ENCODE data around the gene PPFIBP1. TPM values are rescaled to one million over a fixed set of nuclear protein-coding genes. Genes with fewer than 3 reads are reported as not detected.

Gene PPFIBP1
- total and polyA plus RNA-seq, 2 of the 4 experiments (the other 2 are of a cell fraction): 30.4 to 72.2 TPM

- H2BK15ac ChIP-seq (ENCODE audit: low read depth, low read length): 0 out of 3 replicates have a peak overlapping the region, but pooled peaks have one; percentile 29
- H3K4me1 ChIP-seq (ENCODE audit: control insufficient read depth, insufficient read depth, low read length): peaks cover 15% of the 10 kb centered on the region
- no peak for DNase-seq
- no peak overlapping the region for H3K9ac ChIP-seq (ENCODE audit: low read depth, low read length)
- peaks cover 12% of the 10 kb centered on the region for H3K36me3 ChIP-seq (ENCODE audit: control insufficient read depth, insufficient read depth, low read length)
- CTCF ChIA-PET: no interaction called here
- H4K20me1 ChIP-seq (ENCODE audit: insufficient read depth, low read length): 0 out of 2 replicates have a peak, but pooled peaks cover 4% of the 10 kb centered on the region
- dilution Hi-C loops (cut with HindIII; ENCODE audit: low sequenced_read_pairs, unreplicated experiment) (no loop called here), in situ Hi-C loops (cut with MboI; ENCODE audit: low sequenced_read_pairs) (no loop called here), intact Hi-C loops (cut with micrococcal nuclease) (no loop called here)
- no peak overlapping the region for H4K91ac ChIP-seq (ENCODE audit: insufficient read depth, low read depth, low read length)
- no peaks in the 10 kb centered on the region for H3K27me3 ChIP-seq (ENCODE audit: control insufficient read depth, insufficient read depth, low read length)
- H2AFZ ChIP-seq (replicated peaks; ENCODE audit: low read length, poor library complexity): no peak overlapping the region
- peaks cover 44 to 84% of the 10 kb centered on the region in 2 experiments for H3K79me1 ChIP-seq (ENCODE audit: low read depth in 1 of 2, low read length in 2 of 2)
- peak overlapping the region; percentile 33; the same call in 1 of the 2 replicates for H2AK5ac ChIP-seq (ENCODE audit: low read depth, low read length)
- no peak overlapping the region for H3K18ac ChIP-seq (ENCODE audit: low read depth, low read length)
- H3K27ac ChIP-seq (ENCODE audit: insufficient read depth, low read length): no peak overlapping the region
- no peak for TF ChIP-seq RCOR1 (IDR thresholded peaks at IDR 0.05; ENCODE audit: insufficient replicate concordance, low read length)
- TF ChIP-seq CHD1 (IDR thresholded peaks at IDR 0.05; ENCODE audit: low read depth, low read length): no peak
- no peak for TF ChIP-seq BHLHE40 (IDR thresholded peaks at IDR 0.05; ENCODE audit: low read depth, low read length)
- no peak for TF ChIP-seq MAZ (IDR thresholded peaks at IDR 0.05; ENCODE audit: borderline replicate concordance, low read depth, low read length)
- TF ChIP-seq FOS (IDR thresholded peaks at IDR 0.05; ENCODE audit: low read depth, low read length): no peak
- no peak for TF ChIP-seq MAFK (IDR thresholded peaks at IDR 0.05; ENCODE audit: low read depth, low read length)
- TF ChIP-seq CEBPB (IDR thresholded peaks at IDR 0.05; ENCODE audit: low read depth, low read length): no peak
- TF ChIP-seq ELK1 (IDR thresholded peaks at IDR 0.05; ENCODE audit: borderline replicate concordance, low read depth, low read length): no peak
- TF ChIP-seq NFE2L2 (IDR thresholded peaks at IDR 0.05; ENCODE audit: low read depth, low read length): no peak
- no peak for TF ChIP-seq RFX5 (IDR thresholded peaks at IDR 0.05; ENCODE audit: low read depth, low read length)
- TF ChIP-seq CTCF (conservative IDR thresholded peaks at IDR 0.05; ENCODE audit: low read depth, low read length): no peak
- no peaks in the 10 kb centered on the region for H3K9me3 ChIP-seq (ENCODE audit: control insufficient read depth, insufficient read depth, low read length)
- no peak overlapping the region for H3K4me2 ChIP-seq (ENCODE audit: low read depth, low read length)
- BruUV-seq (replicated peaks): no TSS peak
- no peak overlapping the region for H3K4me3 ChIP-seq (ENCODE audit: insufficient read depth, low read depth, low read length)
- H2AK9ac ChIP-seq (replicated peaks; ENCODE audit: low read depth, low read length, poor library complexity): no peak overlapping the region
- no peak overlapping the region for H2BK20ac ChIP-seq (ENCODE audit: low read depth, low read length)
- ATAC-seq (ENCODE audit: low read depth): no peak
- H3K4ac ChIP-seq (ENCODE audit: low read depth, low read length): peak overlapping the region; percentile 4; the same call in 1 of the 2 replicates
- H3K23ac ChIP-seq (ENCODE audit: low read depth, low read length): peak overlapping the region; percentile 6; the same call in 1 of the 2 replicates
- peak overlapping the region in 1 of 2 experiments; percentile 26; a peak in 1 of 4 replicates for H4K8ac ChIP-seq (ENCODE audit: low read depth in 2 of 2, low read length in 2 of 2)
- no peak overlapping the region for H3K14ac ChIP-seq (replicated peaks; ENCODE audit: low read depth, low read length)
- H4K5ac ChIP-seq (ENCODE audit: low read depth, low read length): peak overlapping the region; percentile 45; the same call in 1 of the 2 replicates
- POLR2A ChIA-PET (ENCODE audit: unreplicated experiment): no interaction called here
- H2BK5ac ChIP-seq (ENCODE audit: low read depth, low read length, poor library complexity, severe bottlenecking): no peak overlapping the region
- H3K9me1 ChIP-seq (ENCODE audit: insufficient read depth, low read length): peaks cover 14% of the 10 kb centered on the region
- no peak overlapping the region for H3K56ac ChIP-seq (ENCODE audit: extremely low read depth, insufficient read depth, low read length)
- no CpG with 5 or more reads among the region's 9 CpGs for WGBS, 2 experiments (ENCODE audit: extremely low coverage in 2 of 2, insufficient read length in 1 of 2)
- H2BK120ac ChIP-seq (ENCODE audit: low read depth, low read length): no peak overlapping the region
Measured at GRCh38 chr12:27580561-27581330, 56.7 kb downstream of the PPFIBP1 start.

Data from IMR-90 (cell line).